WTC11 (cell line): ENCODE data around the gene ABHD10. TPM values are rescaled to one million over a fixed set of nuclear protein-coding genes. Genes with fewer than 3 reads are reported as not detected.

Experiments
- ATAC-seq: fragments of 200-7000 bp; cut with Tn5 transposase; 2 replicates; pipeline ENCODE4 v1.10.0; 2021; ENCODE audit warnings: mild to moderate bottlenecking, moderate library complexity
- CTCF ChIA-PET: fragments of 300-600 bp; sonication (Branson Sonifier 250); formaldehyde crosslinking; loops from one replicate; lab custom pipeline; 2021; ENCODE audit warnings: antibody characterized with exemption; lab: Charles Lee
- POLR2A ChIA-PET: fragments of 350-600 bp; sonication (Branson Sonifier 250); formaldehyde crosslinking; loops from one replicate; lab custom pipeline; 2021; ENCODE audit warnings: antibody characterized with exemption; lab: Charles Lee
- DNase-seq: peaks from one replicate; pipeline ENCODE4 v3.0.0; 2021; ENCODE audit warnings: low spot score
- H3K27ac Mint-ChIP-seq: 2 replicates; pipeline ENCODE4 v1.8.0; 2021; ENCODE audit warnings: mixed read lengths
- H3K27me3 Mint-ChIP-seq: 2 replicates; pipeline ENCODE4 v1.8.0; 2021; ENCODE audit warnings: low read depth, mild to moderate bottlenecking, moderate library complexity, mixed read lengths
- H3K36me3 Mint-ChIP-seq: 2 replicates; pipeline ENCODE4 v1.8.0; 2021; ENCODE audit warnings: mixed read lengths
- H3K4me1 Mint-ChIP-seq: 2 replicates; pipeline ENCODE4 v1.8.0; 2022; ENCODE audit warnings: mixed read lengths
- H3K4me3 Mint-ChIP-seq: 2 replicates; pipeline ENCODE4 v1.8.0; 2021; ENCODE audit warnings: mild to moderate bottlenecking, moderate library complexity, mixed read lengths
- H3K9me3 Mint-ChIP-seq: 2 replicates; pipeline ENCODE4 v1.8.0; 2021; ENCODE audit warnings: mixed read lengths
- ATF1 ChIP-seq: sonication (generic); formaldehyde crosslinking; IDR thresholded peaks from 2 replicates; pipeline ENCODE4 v1.8.1; 2023; ENCODE audit warnings: mild to moderate bottlenecking, moderate library complexity, missing genetic modification reagents
- CREB1 ChIP-seq: sonication (generic); formaldehyde crosslinking; IDR thresholded peaks from 2 replicates; pipeline ENCODE4 v1.8.0; 2023; ENCODE audit warnings: mild to moderate bottlenecking, missing genetic modification reagents
- KAT7 ChIP-seq: sonication (generic); formaldehyde crosslinking; IDR thresholded peaks from 2 replicates; pipeline ENCODE4 v1.8.1; 2023; ENCODE audit warnings: missing genetic modification reagents, mild to moderate bottlenecking, borderline replicate concordance
- SMAD3 ChIP-seq: sonication (generic); formaldehyde crosslinking; IDR thresholded peaks from 2 replicates; pipeline ENCODE4 v1.8.0; 2022; ENCODE audit warnings: missing genetic modification reagents, mild to moderate bottlenecking, borderline replicate concordance
- TEAD1 ChIP-seq: sonication (generic); formaldehyde crosslinking; IDR thresholded peaks from 2 replicates; pipeline ENCODE4 v1.8.0; 2022; ENCODE audit warnings: mild to moderate bottlenecking, missing genetic modification reagents
- ZNF121 ChIP-seq: sonication (generic); formaldehyde crosslinking; IDR thresholded peaks from 2 replicates; pipeline ENCODE4 v1.8.0; 2023; ENCODE audit warnings: missing genetic modification reagents
- total RNA-seq: library from RNA; stranded (reverse); gene quantifications from 3 replicates; pipeline ENCODE4 v1.2.3, GENCODE V29; 2021
- TF ChIP-seq, protein P1 (sequence below): sonication (generic); formaldehyde crosslinking; conservative IDR thresholded peaks from 2 replicates; pipeline ENCODE4 v1.8.1; 2023; ENCODE audit warnings: mild to moderate bottlenecking, low read depth, missing genetic modification reagents, moderate library complexity
- TF ChIP-seq, protein P2 (sequence below): sonication (generic); formaldehyde crosslinking; IDR thresholded peaks from 2 replicates; pipeline ENCODE4 v1.8.1; 2023; ENCODE audit warnings: mild to moderate bottlenecking, missing genetic modification reagents
- TF ChIP-seq, protein P3 (sequence below): fragments of 250-450 bp; sonication (Bioruptor Pico); IDR thresholded peaks from 2 replicates; pipeline ENCODE4 v1.8.0; 2021; ENCODE audit warnings: mild to moderate bottlenecking
- TF ChIP-seq, protein P4 (sequence below): fragments of 250-450 bp; sonication (Bioruptor Pico); conservative IDR thresholded peaks from 2 replicates; pipeline ENCODE4 v1.9.0; 2021; ENCODE audit warnings: mild to moderate bottlenecking
- TF ChIP-seq, protein P5 (sequence below): sonication (generic); formaldehyde crosslinking; IDR thresholded peaks from 2 replicates; pipeline ENCODE4 v1.8.1; 2022; ENCODE audit warnings: mild to moderate bottlenecking, missing genetic modification reagents, moderate library complexity, borderline replicate concordance
- TF ChIP-seq, protein P6 (sequence below): fragments of 250-450 bp; sonication (Bioruptor Pico); IDR thresholded peaks from 2 replicates; pipeline ENCODE4 v1.9.0; 2021; ENCODE audit warnings: mild to moderate bottlenecking, borderline replicate concordance

Gene ABHD10
- total RNA-seq, 1 experiment from 2014 or later, result 27.6 TPM

DNA sequence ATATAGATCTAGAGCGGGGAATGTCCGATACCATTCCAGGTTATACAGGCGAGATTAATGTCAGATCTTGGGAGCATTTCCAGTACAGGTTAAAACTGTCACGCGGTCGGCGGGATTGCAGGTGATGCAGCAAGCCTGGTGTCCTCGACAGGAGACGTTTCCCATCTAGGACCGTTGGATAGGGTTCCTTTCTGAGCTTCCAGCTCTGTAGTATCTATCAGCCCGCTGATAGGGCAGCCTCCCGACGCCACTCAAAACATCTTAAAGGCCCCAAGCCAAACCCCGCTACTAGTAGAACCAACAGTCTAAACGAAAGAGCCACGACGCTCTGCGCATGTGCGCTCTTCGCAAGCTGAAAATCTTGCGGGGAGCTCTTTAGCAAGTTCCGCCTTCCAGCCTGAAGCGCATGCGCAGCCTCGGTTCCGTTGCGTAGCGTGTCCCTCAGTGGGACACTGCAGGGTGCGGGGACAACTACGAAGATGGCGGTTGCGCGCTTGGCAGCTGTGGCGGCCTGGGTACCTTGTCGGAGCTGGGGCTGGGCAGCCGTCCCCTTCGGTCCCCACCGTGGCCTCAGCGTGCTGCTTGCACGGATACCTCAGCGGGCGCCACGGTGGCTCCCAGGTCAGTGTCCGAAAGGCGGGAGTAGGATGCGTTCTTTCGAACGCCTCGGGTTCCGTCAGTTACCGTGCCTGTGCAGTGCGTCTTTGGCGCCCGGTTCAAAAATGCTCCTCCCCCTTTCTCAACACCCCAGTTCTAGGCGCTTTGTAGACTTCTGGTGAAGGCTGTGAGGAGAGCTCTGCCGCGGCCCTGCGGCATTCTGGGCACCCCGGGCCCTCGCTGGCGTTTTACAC lies at the start of gene ABHD10 (continued):
- TF ChIP-seq, protein P1, sequence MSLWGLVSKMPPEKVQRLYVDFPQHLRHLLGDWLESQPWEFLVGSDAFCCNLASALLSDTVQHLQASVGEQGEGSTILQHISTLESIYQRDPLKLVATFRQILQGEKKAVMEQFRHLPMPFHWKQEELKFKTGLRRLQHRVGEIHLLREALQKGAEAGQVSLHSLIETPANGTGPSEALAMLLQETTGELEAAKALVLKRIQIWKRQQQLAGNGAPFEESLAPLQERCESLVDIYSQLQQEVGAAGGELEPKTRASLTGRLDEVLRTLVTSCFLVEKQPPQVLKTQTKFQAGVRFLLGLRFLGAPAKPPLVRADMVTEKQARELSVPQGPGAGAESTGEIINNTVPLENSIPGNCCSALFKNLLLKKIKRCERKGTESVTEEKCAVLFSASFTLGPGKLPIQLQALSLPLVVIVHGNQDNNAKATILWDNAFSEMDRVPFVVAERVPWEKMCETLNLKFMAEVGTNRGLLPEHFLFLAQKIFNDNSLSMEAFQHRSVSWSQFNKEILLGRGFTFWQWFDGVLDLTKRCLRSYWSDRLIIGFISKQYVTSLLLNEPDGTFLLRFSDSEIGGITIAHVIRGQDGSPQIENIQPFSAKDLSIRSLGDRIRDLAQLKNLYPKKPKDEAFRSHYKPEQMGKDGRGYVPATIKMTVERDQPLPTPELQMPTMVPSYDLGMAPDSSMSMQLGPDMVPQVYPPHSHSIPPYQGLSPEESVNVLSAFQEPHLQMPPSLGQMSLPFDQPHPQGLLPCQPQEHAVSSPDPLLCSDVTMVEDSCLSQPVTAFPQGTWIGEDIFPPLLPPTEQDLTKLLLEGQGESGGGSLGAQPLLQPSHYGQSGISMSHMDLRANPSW (CRISPR knock-in tag), result no peak
- TF ChIP-seq, protein P2, sequence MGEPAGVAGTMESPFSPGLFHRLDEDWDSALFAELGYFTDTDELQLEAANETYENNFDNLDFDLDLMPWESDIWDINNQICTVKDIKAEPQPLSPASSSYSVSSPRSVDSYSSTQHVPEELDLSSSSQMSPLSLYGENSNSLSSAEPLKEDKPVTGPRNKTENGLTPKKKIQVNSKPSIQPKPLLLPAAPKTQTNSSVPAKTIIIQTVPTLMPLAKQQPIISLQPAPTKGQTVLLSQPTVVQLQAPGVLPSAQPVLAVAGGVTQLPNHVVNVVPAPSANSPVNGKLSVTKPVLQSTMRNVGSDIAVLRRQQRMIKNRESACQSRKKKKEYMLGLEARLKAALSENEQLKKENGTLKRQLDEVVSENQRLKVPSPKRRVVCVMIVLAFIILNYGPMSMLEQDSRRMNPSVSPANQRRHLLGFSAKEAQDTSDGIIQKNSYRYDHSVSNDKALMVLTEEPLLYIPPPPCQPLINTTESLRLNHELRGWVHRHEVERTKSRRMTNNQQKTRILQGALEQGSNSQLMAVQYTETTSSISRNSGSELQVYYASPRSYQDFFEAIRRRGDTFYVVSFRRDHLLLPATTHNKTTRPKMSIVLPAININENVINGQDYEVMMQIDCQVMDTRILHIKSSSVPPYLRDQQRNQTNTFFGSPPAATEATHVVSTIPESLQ (CRISPR knock-in tag), result no peak
- TF ChIP-seq, all 79 proteins: peak for 22

DNA sequence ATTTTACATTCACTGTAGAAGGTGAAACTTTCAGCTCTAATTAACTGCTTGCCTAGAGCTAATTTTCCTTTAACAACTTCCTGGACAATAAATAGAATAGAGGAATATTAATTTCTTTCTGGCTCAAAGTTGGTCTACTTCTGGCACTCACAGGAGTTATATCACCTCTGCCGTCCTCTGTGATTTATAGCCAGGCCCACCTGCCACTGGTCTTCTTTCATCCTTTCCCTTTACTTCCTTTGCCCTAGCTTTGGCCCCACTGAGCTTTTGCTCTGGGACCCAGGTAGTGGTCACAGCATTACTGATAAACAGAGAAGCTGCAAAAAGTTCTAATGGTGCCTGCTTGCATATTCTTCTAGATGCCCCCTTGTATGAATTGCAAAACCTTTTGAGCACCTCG lies 49.3 kb upstream of the ABHD10 start:
- Mint-ChIP-seq H3K27ac (peak overlapping the region; percentile 69; the same call in 1 of the 2 replicates), H3K4me3 (no peak overlapping the region), H3K4me1 (peaks cover 23% of the 10 kb centered on the region)
- ChIA-PET POLR2A (no interaction called here), CTCF (interaction anchor here (0.9 kb wide), 2 partner anchors 10 to 84 kb away, joined by 3 read pairs; no protein-coding TSS in a partner anchor)
- TF ChIP-seq, protein P3, sequence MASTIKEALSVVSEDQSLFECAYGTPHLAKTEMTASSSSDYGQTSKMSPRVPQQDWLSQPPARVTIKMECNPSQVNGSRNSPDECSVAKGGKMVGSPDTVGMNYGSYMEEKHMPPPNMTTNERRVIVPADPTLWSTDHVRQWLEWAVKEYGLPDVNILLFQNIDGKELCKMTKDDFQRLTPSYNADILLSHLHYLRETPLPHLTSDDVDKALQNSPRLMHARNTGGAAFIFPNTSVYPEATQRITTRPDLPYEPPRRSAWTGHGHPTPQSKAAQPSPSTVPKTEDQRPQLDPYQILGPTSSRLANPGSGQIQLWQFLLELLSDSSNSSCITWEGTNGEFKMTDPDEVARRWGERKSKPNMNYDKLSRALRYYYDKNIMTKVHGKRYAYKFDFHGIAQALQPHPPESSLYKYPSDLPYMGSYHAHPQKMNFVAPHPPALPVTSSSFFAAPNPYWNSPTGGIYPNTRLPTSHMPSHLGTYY (CRISPR knock-in tag), result no peak
- TF ChIP-seq, protein P2 (CRISPR knock-in tag), result no peak
- TF ChIP-seq, protein P4, sequence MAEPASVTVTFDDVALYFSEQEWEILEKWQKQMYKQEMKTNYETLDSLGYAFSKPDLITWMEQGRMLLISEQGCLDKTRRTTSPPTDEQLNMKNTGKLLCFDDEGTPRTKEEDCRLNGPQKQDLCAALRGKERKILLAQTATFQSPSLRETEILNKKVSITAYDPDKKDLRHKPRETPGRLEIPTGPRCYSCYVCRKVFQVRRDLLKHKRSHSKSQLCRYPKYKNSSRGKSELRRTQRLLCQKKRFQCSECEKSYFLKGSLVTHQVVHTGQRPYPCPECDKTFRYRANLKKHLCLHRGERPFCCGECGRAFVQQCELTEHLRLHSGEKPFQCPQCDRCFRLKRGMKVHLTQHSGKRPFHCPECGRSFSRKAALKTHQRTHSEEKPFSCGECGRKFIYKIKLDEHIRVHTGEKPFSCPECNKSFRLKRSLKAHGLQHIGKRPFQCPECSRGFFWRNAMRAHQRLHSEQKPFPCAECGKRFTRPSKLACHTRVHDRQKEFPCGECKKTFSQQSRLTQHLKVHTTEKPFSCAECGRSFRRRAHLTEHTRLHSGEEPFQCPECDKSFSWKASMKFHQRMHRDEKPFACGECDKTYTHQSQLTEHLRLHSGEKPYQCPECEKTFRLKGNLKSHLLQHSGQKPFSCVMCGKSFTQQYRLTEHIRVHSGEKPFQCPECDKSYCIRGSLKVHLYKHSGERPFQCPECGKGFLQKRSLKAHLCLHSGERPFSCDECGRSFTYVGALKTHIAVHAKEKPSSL, result no peak
- no peak for TF ChIP-seq TEAD1
- TF ChIP-seq, protein P5, sequence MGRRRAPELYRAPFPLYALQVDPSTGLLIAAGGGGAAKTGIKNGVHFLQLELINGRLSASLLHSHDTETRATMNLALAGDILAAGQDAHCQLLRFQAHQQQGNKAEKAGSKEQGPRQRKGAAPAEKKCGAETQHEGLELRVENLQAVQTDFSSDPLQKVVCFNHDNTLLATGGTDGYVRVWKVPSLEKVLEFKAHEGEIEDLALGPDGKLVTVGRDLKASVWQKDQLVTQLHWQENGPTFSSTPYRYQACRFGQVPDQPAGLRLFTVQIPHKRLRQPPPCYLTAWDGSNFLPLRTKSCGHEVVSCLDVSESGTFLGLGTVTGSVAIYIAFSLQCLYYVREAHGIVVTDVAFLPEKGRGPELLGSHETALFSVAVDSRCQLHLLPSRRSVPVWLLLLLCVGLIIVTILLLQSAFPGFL (CRISPR knock-in tag), result no peak
- TF ChIP-seq KAT7, result no peak
- TF ChIP-seq, protein P6, sequence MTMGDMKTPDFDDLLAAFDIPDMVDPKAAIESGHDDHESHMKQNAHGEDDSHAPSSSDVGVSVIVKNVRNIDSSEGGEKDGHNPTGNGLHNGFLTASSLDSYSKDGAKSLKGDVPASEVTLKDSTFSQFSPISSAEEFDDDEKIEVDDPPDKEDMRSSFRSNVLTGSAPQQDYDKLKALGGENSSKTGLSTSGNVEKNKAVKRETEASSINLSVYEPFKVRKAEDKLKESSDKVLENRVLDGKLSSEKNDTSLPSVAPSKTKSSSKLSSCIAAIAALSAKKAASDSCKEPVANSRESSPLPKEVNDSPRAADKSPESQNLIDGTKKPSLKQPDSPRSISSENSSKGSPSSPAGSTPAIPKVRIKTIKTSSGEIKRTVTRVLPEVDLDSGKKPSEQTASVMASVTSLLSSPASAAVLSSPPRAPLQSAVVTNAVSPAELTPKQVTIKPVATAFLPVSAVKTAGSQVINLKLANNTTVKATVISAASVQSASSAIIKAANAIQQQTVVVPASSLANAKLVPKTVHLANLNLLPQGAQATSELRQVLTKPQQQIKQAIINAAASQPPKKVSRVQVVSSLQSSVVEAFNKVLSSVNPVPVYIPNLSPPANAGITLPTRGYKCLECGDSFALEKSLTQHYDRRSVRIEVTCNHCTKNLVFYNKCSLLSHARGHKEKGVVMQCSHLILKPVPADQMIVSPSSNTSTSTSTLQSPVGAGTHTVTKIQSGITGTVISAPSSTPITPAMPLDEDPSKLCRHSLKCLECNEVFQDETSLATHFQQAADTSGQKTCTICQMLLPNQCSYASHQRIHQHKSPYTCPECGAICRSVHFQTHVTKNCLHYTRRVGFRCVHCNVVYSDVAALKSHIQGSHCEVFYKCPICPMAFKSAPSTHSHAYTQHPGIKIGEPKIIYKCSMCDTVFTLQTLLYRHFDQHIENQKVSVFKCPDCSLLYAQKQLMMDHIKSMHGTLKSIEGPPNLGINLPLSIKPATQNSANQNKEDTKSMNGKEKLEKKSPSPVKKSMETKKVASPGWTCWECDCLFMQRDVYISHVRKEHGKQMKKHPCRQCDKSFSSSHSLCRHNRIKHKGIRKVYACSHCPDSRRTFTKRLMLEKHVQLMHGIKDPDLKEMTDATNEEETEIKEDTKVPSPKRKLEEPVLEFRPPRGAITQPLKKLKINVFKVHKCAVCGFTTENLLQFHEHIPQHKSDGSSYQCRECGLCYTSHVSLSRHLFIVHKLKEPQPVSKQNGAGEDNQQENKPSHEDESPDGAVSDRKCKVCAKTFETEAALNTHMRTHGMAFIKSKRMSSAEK (CRISPR knock-in tag), result no peak
- no peak for TF ChIP-seq ATF1 (CRISPR knock-in tag)
- TF ChIP-seq ZNF121 (CRISPR knock-in tag), result no peak
- TF ChIP-seq SMAD3 (CRISPR knock-in tag), result no peak
- no peak for TF ChIP-seq CREB1 (CRISPR knock-in tag)
- TF ChIP-seq, all 79 proteins: peak for 0
- no peaks in the 10 kb centered on the region for H3K9me3 Mint-ChIP-seq
- H3K36me3 Mint-ChIP-seq, result peaks cover 12% of the 10 kb centered on the region
- H3K27me3 Mint-ChIP-seq, result no peaks in the 10 kb centered on the region
- no peak for ATAC-seq
- no peak for DNase-seq
